ENCODE results near the gene CCL14.
"Not testable (repeated sequence)": the region's sequence is repeated elsewhere in the genome, so short reads cannot be mapped to it uniquely, and the experiment has no call there.

Gene CCL14

GRCh38 chr17:36017799-36018198 is 31.3 kb upstream of the CCL14 start, which contains the start of gene CCL23:
Gene CCL23 (minus strand): TSS chr17:36017972. CDS start chr17:36017897, 75 bp downstream.
- TF ChIP-seq CTCF (IDR thresholded peaks at IDR 0.05; ENCODE audit: low read length, missing control alignments) = no peak
- no peak within 1 kb of the TSS for H3K4me3 ChIP-seq (replicated peaks; ENCODE audit: low read depth, low read length)
- no peak for DNase-seq (ENCODE audit: low read depth)

GRCh38 chr17:36016555-36016954 is 30.0 kb upstream of the CCL14 start:
- DNase-seq (ENCODE audit: low read depth) = no peak
- no peak for TF ChIP-seq CTCF (IDR thresholded peaks at IDR 0.05; ENCODE audit: low read length, missing control alignments)
- no peak overlapping the region for H3K4me3 ChIP-seq (replicated peaks; ENCODE audit: low read depth, low read length)

- not testable (repeated sequence) for DNase-seq (ENCODE audit: low read depth); H3K4me3 ChIP-seq (replicated peaks; ENCODE audit: low read depth, low read length)
Measured at GRCh38 chr17:36015895-36016294, 29.4 kb upstream of the CCL14 start.

- no peak overlapping the region for H3K4me3 ChIP-seq (replicated peaks; ENCODE audit: low read depth, low read length)
- DNase-seq (ENCODE audit: low read depth) = no peak
- TF ChIP-seq CTCF (IDR thresholded peaks at IDR 0.05; ENCODE audit: low read length, missing control alignments) = no peak
Measured at GRCh38 chr17:36014946-36015345, 28.4 kb upstream of the CCL14 start.

GRCh38 chr17:36011201-36011600 is 24.7 kb upstream of the CCL14 start:
- no peak overlapping the region for H3K4me3 ChIP-seq (replicated peaks; ENCODE audit: low read depth, low read length)
- TF ChIP-seq CTCF (IDR thresholded peaks at IDR 0.05; ENCODE audit: low read length, missing control alignments) = no peak
- no peak for DNase-seq (ENCODE audit: low read depth)

GRCh38 chr17:36008998-36009665 is 22.6 kb upstream of the CCL14 start:
- peak; percentile 33 for DNase-seq (ENCODE audit: low read depth)
- H3K4me3 ChIP-seq (replicated peaks; ENCODE audit: low read depth, low read length) = no peak overlapping the region
- TF ChIP-seq CTCF (IDR thresholded peaks at IDR 0.05; ENCODE audit: low read length, missing control alignments) = peak; percentile 50

- TF ChIP-seq CTCF (IDR thresholded peaks at IDR 0.05; ENCODE audit: low read length, missing control alignments) = no peak
- no peak for DNase-seq (ENCODE audit: low read depth)
Measured at GRCh38 chr17:36004594-36005108, 18.1 kb upstream of the CCL14 start.

More at GRCh38 chr17:36004594-36005108, 18.1 kb upstream of the CCL14 start:
- H3K4me3 ChIP-seq (replicated peaks; ENCODE audit: low read depth, low read length) = no peak overlapping the region
